ENCODE data around the gene VLDLR.

VLDLR gene

DNA sequence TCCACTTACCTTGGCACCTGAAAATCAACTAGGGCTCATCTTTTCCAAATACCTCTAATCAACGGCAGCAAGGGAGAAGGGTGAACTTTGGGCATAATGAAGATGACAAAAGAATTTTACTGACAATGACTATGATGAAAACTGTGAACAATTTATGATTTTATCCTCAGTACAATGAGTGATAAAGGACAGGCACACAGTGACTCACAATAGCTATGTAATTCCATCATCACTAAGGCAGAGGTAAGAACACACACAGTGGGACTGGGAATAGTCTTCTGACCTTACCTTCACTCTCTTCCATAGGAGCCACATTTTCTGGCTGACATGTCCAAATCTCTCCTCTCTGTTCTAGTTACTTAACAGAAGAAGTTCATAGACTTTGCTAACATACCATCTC is 69.6 kb downstream of the VLDLR start:
- in situ Hi-C loops (cut with MboI; ENCODE audit: low sequenced_read_pairs, unreplicated experiment) = no loop called here
- TF ChIP-seq, protein P1, sequence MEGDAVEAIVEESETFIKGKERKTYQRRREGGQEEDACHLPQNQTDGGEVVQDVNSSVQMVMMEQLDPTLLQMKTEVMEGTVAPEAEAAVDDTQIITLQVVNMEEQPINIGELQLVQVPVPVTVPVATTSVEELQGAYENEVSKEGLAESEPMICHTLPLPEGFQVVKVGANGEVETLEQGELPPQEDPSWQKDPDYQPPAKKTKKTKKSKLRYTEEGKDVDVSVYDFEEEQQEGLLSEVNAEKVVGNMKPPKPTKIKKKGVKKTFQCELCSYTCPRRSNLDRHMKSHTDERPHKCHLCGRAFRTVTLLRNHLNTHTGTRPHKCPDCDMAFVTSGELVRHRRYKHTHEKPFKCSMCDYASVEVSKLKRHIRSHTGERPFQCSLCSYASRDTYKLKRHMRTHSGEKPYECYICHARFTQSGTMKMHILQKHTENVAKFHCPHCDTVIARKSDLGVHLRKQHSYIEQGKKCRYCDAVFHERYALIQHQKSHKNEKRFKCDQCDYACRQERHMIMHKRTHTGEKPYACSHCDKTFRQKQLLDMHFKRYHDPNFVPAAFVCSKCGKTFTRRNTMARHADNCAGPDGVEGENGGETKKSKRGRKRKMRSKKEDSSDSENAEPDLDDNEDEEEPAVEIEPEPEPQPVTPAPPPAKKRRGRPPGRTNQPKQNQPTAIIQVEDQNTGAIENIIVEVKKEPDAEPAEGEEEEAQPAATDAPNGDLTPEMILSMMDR (IDR thresholded peaks at IDR 0.05; ENCODE audit: borderline replicate concordance, control extremely low read depth, extremely low read depth, insufficient read depth, missing control alignments) = no peak
- no peak for DNase-seq (ENCODE audit: low spot score)

DNA sequence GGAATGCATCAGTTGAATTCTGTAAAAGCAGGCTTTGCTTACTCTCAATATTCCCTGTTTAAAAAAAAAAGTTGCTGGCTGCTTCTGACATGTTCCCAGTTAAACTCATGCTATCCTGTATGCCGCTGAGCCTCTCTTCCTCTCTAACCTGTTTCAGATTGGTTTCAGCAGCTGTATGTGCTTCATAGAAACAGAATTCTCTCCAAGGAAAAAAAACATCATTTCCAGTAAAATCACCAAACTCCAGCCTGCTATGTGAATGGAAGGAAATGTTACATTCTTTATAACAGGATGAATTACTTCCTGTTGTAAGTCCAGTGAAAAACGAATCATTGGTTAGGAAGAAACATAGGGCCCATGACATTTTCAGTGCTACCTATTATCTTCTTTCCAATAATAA is 70.0 kb downstream of the VLDLR start:
- no peak for DNase-seq (ENCODE audit: low spot score)
- in situ Hi-C loops (cut with MboI; ENCODE audit: low sequenced_read_pairs, unreplicated experiment) = no loop called here
- TF ChIP-seq, protein P1 (IDR thresholded peaks at IDR 0.05; ENCODE audit: borderline replicate concordance, control extremely low read depth, extremely low read depth, insufficient read depth, missing control alignments) = no peak

DNA sequence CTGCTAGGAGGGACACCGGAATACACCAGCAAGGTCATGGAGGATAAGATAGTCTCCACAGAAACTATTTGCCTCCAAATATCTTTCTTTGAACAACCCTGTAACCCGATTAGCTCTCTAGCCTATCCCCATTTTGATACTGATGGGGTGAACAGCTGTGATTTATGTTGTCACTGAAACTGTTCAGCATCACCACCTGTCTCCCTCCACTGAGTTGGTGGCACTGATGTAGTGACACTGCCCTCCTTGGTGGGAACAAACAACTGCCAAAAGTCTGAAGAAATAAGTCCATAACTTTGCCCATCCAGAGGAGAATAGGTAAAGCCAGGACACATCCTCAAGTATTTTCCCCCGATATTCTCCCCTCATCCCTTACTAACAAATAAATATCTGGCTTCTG is 71.5 kb downstream of the VLDLR start:
- in situ Hi-C loops (cut with MboI; ENCODE audit: low sequenced_read_pairs, unreplicated experiment) = no loop called here
- TF ChIP-seq, protein P1 (IDR thresholded peaks at IDR 0.05; ENCODE audit: borderline replicate concordance, control extremely low read depth, extremely low read depth, insufficient read depth, missing control alignments) = no peak
- DNase-seq (ENCODE audit: low spot score) = no peak

DNA sequence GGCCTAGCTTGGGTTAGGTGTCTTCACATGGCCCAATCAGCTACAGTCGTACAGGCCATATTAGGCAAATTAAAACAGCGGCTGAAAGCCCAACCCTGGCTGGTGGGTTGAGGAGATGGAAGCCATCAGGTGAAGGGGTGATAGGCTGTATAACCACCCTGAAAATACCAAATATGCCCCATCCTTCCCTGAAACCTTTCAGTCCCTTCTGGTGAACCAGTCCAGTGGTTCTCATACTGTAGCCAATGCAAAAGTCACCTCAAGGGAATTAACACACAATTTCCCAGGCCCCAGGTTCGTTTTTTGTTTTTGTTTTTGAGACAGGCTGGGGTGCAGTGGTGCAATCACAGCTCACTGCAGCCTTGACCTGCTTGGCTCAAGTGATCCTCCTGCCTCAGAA is 75.9 kb downstream of the VLDLR start:
- TF ChIP-seq, protein P1 (IDR thresholded peaks at IDR 0.05; ENCODE audit: borderline replicate concordance, control extremely low read depth, extremely low read depth, insufficient read depth, missing control alignments) = no peak
- in situ Hi-C loops (cut with MboI; ENCODE audit: low sequenced_read_pairs, unreplicated experiment) = no loop called here
- DNase-seq (ENCODE audit: low spot score) = no peak

DNA sequence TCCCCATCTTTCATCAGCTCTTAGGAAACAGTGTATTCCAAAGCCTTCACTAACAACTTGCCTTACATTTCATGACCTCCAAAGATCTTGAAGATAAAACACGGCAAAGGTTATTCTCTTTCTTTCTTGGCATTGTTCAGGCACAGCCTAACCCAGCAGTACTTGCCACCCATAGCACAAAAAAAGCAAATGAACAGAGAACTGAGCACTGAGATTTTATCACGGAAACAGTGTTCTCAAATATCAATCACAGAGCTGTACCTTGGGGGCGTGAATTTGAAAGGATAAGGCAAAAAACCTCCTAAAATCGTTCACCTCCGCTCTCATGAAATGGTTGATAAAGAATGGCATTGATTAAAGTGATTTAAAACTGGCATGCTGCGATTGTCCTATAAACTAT is 78.8 kb downstream of the VLDLR start:
- TF ChIP-seq, protein P1 (IDR thresholded peaks at IDR 0.05; ENCODE audit: borderline replicate concordance, control extremely low read depth, extremely low read depth, insufficient read depth, missing control alignments) = no peak
- in situ Hi-C loops (cut with MboI; ENCODE audit: low sequenced_read_pairs, unreplicated experiment) = no loop called here
- no peak for DNase-seq (ENCODE audit: low spot score)

DNA sequence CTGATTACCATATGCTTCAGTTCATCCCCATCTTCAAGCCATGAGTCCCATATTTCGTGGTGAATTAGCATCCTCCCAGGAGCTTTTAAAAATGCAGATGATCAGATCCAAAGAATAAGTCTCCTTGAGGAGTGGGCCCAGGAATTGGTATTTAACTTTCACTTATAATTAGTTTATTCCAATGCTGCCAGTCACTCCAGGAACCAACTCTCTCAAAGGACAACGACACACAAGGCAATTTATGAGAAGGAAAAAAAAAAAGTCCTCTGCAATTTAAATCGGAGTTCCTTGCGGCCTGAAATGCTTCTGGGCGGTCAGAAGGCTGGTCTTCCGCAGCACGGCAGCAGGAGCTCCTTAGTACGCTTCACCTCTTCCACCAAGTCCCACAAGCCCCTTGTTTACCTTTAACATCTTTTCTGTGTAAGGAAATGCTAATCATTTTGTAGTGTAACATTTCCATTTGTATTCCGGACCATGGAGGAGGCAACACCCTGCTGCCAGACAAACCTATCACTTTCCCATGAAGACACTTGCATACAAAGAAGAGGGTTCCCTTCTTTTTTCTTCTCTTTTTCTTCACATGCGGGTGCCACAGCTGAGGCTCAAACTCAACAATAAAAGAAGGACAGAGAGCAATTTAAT is 79.4 kb downstream of the VLDLR start:
- in situ Hi-C loops (cut with MboI; ENCODE audit: low sequenced_read_pairs, unreplicated experiment) = no loop called here
- TF ChIP-seq, protein P1 (IDR thresholded peaks at IDR 0.05; ENCODE audit: borderline replicate concordance, control extremely low read depth, extremely low read depth, insufficient read depth, missing control alignments) = no peak

More for the DNA sequence above, 79.4 kb downstream of the VLDLR start:
- no peak for DNase-seq (ENCODE audit: low spot score)

Data from GM13976 (cell line).